ENCODE data around the gene GRXCR1.

Gene GRXCR1

DNA sequence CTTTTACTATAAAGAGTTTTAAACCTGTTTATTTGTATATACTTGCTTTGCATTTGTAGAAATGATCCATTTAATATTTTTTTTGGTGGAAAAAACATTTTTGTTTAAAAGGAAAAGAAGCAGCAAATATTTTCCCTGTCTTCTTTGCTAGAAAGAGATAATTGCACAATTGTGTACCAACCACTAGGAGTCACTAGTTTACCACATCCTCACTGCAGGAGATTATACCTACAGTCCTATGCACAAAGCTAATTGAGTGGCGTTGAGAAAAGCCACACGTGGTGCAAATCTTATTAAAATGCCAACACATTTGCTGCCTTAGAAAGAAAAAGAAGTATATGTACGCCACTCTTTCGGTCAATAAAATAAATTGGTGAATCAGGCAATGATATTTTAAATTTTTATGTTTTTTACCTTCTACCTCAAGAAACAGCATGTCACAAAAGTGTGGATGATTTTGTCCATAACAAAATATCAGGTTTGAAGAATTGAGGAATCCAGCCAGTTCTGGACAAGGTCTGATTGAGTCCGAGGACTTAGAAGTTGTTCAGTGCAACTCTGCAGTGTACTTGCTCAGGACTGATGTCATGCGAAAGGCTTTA, 102.9 kb downstream of the GRXCR1 start:
- Histone ChIP-seq H4K20me1 (ENCODE audit: insufficient read depth, low read length, poor library complexity, severe bottlenecking) (no peaks in the 10 kb centered on the region), H3K9ac (ENCODE audit: low read depth, low read length, poor library complexity, severe bottlenecking) (no peak overlapping the region), H3K4me3 (ENCODE audit: low read length, poor library complexity, severe bottlenecking) (no peak overlapping the region), H2AFZ (ENCODE audit: low read length) (no peak overlapping the region), H3K79me2 (ENCODE audit: insufficient read depth, low read length) (no peaks in the 10 kb centered on the region), H3F3A (ENCODE audit: low read depth) (no peaks in the 10 kb centered on the region), H3K27me3 (ENCODE audit: insufficient read depth, low read length, poor library complexity, severe bottlenecking) (no peaks in the 10 kb centered on the region), H3K9me3 (ENCODE audit: insufficient read depth, low read depth, low read length) (no peaks in the 10 kb centered on the region), H3K36me3 (ENCODE audit: insufficient read depth, low read length) (no peaks in the 10 kb centered on the region), H3K9me2 (replicated peaks; ENCODE audit: low read depth, low read length) (no peaks in the 10 kb centered on the region), H3K4me2 (ENCODE audit: low read depth, low read length, poor library complexity, severe bottlenecking) (no peak overlapping the region), H3K4me1 (ENCODE audit: insufficient read depth, low read length, poor library complexity, severe bottlenecking) (no peaks in the 10 kb centered on the region)
- TF ChIP-seq EZH2phosphoT487 (IDR thresholded peaks at IDR 0.05; ENCODE audit: borderline replicate concordance) (no peak), CTCF (conservative IDR thresholded peaks at IDR 0.05; ENCODE audit: low read length) (peak; percentile 80)

DNA sequence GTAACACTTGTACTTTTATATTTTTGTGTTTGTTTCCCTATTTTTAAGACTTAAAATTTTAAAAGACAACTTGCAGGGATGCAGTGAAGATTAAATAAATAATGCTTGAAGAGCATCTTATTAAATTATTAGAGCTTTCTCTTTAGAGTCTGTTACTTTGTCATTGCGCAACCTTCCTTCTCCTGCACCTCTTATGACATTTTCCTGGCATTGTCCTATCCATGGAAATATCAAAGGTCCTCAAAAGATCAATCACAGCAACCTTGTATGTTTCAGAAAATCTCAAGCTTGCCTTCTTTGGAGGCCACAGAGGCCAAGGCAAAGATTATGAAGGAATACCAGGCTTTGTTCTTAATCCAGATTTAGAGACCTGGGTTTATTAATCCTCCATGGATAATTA, 116.3 kb downstream of the GRXCR1 start:
- H4K20me1 ChIP-seq (ENCODE audit: insufficient read depth, low read length, poor library complexity, severe bottlenecking) = no peaks in the 10 kb centered on the region
- H3F3A ChIP-seq (ENCODE audit: low read depth) = no peaks in the 10 kb centered on the region
- H3K4me3 ChIP-seq (ENCODE audit: low read length, poor library complexity, severe bottlenecking) = no peak overlapping the region
- H3K27me3 ChIP-seq (ENCODE audit: insufficient read depth, low read length, poor library complexity, severe bottlenecking) = no peaks in the 10 kb centered on the region
- H3K79me2 ChIP-seq (ENCODE audit: insufficient read depth, low read length) = no peaks in the 10 kb centered on the region
- no peak for TF ChIP-seq CTCF (conservative IDR thresholded peaks at IDR 0.05; ENCODE audit: low read length)
- no peak for TF ChIP-seq EZH2phosphoT487 (IDR thresholded peaks at IDR 0.05; ENCODE audit: borderline replicate concordance)
- H2AFZ ChIP-seq (ENCODE audit: low read length) = no peak overlapping the region
- no peaks in the 10 kb centered on the region for H3K36me3 ChIP-seq (ENCODE audit: insufficient read depth, low read length)
- no peaks in the 10 kb centered on the region for H3K9me2 ChIP-seq (replicated peaks; ENCODE audit: low read depth, low read length)
- no peaks in the 10 kb centered on the region for H3K4me1 ChIP-seq (ENCODE audit: insufficient read depth, low read length, poor library complexity, severe bottlenecking)
- H3K4me2 ChIP-seq (ENCODE audit: low read depth, low read length, poor library complexity, severe bottlenecking) = no peak overlapping the region
- H3K9ac ChIP-seq (ENCODE audit: low read depth, low read length, poor library complexity, severe bottlenecking) = no peak overlapping the region
- H3K9me3 ChIP-seq (ENCODE audit: insufficient read depth, low read depth, low read length) = peaks cover 4% of the 10 kb centered on the region; the same call in 1 of the 2 replicates

DNA sequence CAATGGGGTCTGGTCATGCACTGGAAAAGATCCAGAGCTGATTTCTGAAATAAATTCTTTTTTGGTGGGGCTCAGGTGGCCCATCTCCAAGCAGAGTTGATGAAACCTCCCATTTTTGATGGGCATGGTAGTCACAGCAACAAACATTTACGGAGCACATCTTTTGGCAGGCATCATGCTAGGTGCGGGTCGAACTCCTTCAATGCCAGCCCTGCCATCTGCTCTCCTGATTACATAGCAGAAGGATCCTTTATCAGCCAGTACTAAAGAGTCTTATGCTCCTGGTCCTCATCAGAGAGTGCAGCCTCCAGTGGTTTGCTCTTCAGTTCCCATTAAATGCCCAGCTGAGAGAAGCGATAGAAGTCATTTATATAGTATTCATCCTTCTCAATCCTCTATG, 121.7 kb downstream of the GRXCR1 start:
- no peak overlapping the region for H2AFZ ChIP-seq (ENCODE audit: low read length)
- H3K27me3 ChIP-seq (ENCODE audit: insufficient read depth, low read length, poor library complexity, severe bottlenecking) = no peaks in the 10 kb centered on the region
- no peaks in the 10 kb centered on the region for H3K9me2 ChIP-seq (replicated peaks; ENCODE audit: low read depth, low read length)
- H3K9ac ChIP-seq (ENCODE audit: low read depth, low read length, poor library complexity, severe bottlenecking) = no peak overlapping the region
- H3K36me3 ChIP-seq (ENCODE audit: insufficient read depth, low read length) = no peaks in the 10 kb centered on the region
- no peak overlapping the region for H3K4me3 ChIP-seq (ENCODE audit: low read length, poor library complexity, severe bottlenecking)
- H3F3A ChIP-seq (ENCODE audit: low read depth) = no peaks in the 10 kb centered on the region
- H4K20me1 ChIP-seq (ENCODE audit: insufficient read depth, low read length, poor library complexity, severe bottlenecking) = no peaks in the 10 kb centered on the region
- H3K9me3 ChIP-seq (ENCODE audit: insufficient read depth, low read depth, low read length) = no peaks in the 10 kb centered on the region
- H3K4me2 ChIP-seq (ENCODE audit: low read depth, low read length, poor library complexity, severe bottlenecking) = no peak overlapping the region
- H3K4me1 ChIP-seq (ENCODE audit: insufficient read depth, low read length, poor library complexity, severe bottlenecking) = no peaks in the 10 kb centered on the region
- TF ChIP-seq EZH2phosphoT487 (IDR thresholded peaks at IDR 0.05; ENCODE audit: borderline replicate concordance) (no peak), CTCF (conservative IDR thresholded peaks at IDR 0.05; ENCODE audit: low read length) (no peak)
- no peaks in the 10 kb centered on the region for H3K79me2 ChIP-seq (ENCODE audit: insufficient read depth, low read length)

Measured in Loucy (cell line).